Cardiac muscle cell (in vitro differentiated cells and primary cell): Measurements from ENCODE around the gene KIRREL3. TPM values are rescaled to one million over a fixed set of nuclear protein-coding genes. Genes with fewer than 3 reads are reported as not detected.

Experiments
- DNase-seq, 2 donors: peaks; one replicate each; pipeline versions ENCODE4 v3.0.0 to v3.0.0-alpha.2; 2010 to 2017; ENCODE audit warnings: low read depth in 1 of 2, low spot score in 1 of 2
- H3K27ac ChIP-seq: fragments of 200-600 bp; sonication (generic); 2 replicates; pipeline ENCODE4 v1.5.1; 2016
- H3K27me3 ChIP-seq: fragments of 200-600 bp; sonication (generic); 2 replicates; pipeline ENCODE4 v1.6.0; 2016; ENCODE audit warnings: control low read depth
- H3K36me3 ChIP-seq: fragments of 200-600 bp; sonication (generic); 2 replicates; pipeline ENCODE4 v1.5.1; 2016; ENCODE audit warnings: control low read depth
- H3K4me1 ChIP-seq: fragments of 200-600 bp; sonication (generic); 2 replicates; pipeline ENCODE4 v1.8.1; 2017; ENCODE audit warnings: low read depth, mild to moderate bottlenecking, mixed run types
- H3K4me3 ChIP-seq: fragments of 200-600 bp; sonication (generic); 2 replicates; pipeline ENCODE4 v1.5.1; 2016; ENCODE audit warnings: mild to moderate bottlenecking
- H3K9me3 ChIP-seq: fragments of 200-600 bp; sonication (generic); 2 replicates; pipeline ENCODE4 v1.5.1; 2017; ENCODE audit warnings: low read depth, mild to moderate bottlenecking, control low read depth
- polyA plus RNA-seq: library from polyadenylated mRNA; unstranded; fragments of >200 nt; fragmentation: Nextera tagmentation; extraction: Ambion mirVana; gene quantifications from 2 replicates; pipeline ENCODE4 v1.2.1, GENCODE V29; 2016
- total RNA-seq: library from RNA; depleted of rRNA; stranded (reverse); fragments of >200 nt; gene quantifications from 2 replicates; pipeline ENCODE4 v1.2.3, GENCODE V29; 2016
- TF ChIP-seq, protein P1 (sequence below): IDR thresholded peaks from 2 replicates; pipeline ENCODE4 v1.5.1; 2012; ENCODE audit warnings: low read depth, mild to moderate bottlenecking, low read length

Gene KIRREL3
- total and polyA plus RNA-seq, 2 experiments from 2014 or later, result 0.12 to 0.89 TPM

GRCh38 chr11:126892756-126893155, 107.8 kb downstream of the KIRREL3 start:
- Histone ChIP-seq H3K4me1 (no peaks in the 10 kb centered on the region), H3K36me3 (no peaks in the 10 kb centered on the region), H3K4me3 (no peak overlapping the region), H3K27me3 (no peaks in the 10 kb centered on the region), H3K9me3 (no peaks in the 10 kb centered on the region), H3K27ac (no peak overlapping the region)
- TF ChIP-seq, protein P1, sequence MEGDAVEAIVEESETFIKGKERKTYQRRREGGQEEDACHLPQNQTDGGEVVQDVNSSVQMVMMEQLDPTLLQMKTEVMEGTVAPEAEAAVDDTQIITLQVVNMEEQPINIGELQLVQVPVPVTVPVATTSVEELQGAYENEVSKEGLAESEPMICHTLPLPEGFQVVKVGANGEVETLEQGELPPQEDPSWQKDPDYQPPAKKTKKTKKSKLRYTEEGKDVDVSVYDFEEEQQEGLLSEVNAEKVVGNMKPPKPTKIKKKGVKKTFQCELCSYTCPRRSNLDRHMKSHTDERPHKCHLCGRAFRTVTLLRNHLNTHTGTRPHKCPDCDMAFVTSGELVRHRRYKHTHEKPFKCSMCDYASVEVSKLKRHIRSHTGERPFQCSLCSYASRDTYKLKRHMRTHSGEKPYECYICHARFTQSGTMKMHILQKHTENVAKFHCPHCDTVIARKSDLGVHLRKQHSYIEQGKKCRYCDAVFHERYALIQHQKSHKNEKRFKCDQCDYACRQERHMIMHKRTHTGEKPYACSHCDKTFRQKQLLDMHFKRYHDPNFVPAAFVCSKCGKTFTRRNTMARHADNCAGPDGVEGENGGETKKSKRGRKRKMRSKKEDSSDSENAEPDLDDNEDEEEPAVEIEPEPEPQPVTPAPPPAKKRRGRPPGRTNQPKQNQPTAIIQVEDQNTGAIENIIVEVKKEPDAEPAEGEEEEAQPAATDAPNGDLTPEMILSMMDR, result no peak
- peak in 1 of 2 donors; percentile 7 for DNase-seq

DNA sequence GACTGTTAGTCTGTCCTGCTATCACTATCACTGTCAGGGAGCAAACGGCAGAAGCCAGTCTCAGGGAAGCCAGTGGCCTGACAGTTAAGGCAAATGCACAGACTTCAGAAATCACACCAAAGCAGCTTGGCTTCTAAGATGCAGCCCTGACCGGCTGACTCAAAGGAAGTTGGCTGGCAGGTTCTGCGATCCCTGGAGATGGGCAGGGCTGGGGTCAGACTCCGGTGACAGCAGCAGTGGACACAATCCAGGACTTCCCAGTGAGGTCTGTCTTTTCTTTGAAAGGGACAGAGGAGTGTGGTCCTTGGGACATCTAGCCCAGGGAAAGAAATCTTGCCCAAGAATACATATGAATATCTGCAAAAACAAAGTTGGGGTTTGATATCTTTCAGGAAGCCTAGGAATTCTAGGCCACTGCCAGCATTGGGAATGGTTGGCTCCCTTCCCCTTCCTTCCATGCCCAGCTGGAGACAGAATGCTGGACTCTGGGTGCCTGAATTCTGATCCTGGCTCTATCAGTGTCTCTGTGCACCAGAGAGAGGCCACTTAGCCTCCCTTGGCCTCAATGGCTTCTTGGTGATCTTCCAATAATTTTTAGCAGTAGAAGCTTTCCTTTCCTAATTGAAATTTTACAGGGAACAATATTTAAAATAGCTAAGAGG, 108.9 kb downstream of the KIRREL3 start:
- H3K4me1 ChIP-seq, result no peaks in the 10 kb centered on the region
- DNase-seq, result peak in 1 of 2 donors; percentile 15
- no peak overlapping the region for H3K27ac ChIP-seq
- H3K27me3 ChIP-seq, result no peaks in the 10 kb centered on the region
- no peak overlapping the region for H3K4me3 ChIP-seq
- TF ChIP-seq, protein P1, result no peak
- no peaks in the 10 kb centered on the region for H3K9me3 ChIP-seq
- H3K36me3 ChIP-seq, result no peaks in the 10 kb centered on the region

- TF ChIP-seq, protein P1, result no peak
- no peaks in the 10 kb centered on the region for H3K9me3 ChIP-seq
- no peaks in the 10 kb centered on the region for H3K27me3 ChIP-seq
- no peak overlapping the region for H3K4me3 ChIP-seq
- H3K36me3 ChIP-seq, result no peaks in the 10 kb centered on the region
- H3K4me1 ChIP-seq, result peaks cover 8% of the 10 kb centered on the region
- peak in 1 of 2 donors; percentile 13 for DNase-seq
- H3K27ac ChIP-seq, result no peak overlapping the region
Measured at GRCh38 chr11:126890561-126890960, 110.0 kb downstream of the KIRREL3 start.

DNA sequence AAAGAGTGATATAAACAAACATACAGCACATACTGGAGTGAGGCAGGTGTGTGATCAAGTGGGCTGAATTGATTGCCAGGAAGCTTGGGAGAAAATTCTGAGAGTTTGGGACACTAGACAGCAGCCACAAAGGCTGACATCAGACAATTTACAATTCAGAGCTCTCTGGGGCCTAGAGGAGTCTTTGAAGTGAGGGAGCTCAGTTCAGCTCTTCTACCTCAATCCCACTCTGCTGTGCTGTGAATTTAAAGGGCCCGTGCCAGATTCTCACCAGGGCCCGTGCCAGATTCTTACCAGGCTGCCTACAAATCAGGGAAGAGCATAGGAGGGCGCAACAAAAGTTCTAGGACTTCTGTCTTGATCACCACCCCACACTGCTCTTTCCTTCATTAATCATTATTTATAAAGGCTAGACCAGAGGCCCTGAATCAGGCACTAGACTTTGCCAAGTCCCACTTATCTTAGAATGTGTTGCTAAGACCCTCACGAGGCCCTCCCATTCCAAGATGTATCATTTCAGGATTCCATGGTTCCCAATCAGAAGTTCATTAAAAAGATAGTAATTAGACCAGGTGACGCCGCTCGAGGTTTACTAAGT, 112.4 kb downstream of the KIRREL3 start:
- H3K9me3 ChIP-seq, result no peaks in the 10 kb centered on the region
- H3K36me3 ChIP-seq, result no peaks in the 10 kb centered on the region
- H3K4me3 ChIP-seq, result no peak overlapping the region
- H3K27ac ChIP-seq, result no peak overlapping the region
- peaks cover 8% of the 10 kb centered on the region for H3K4me1 ChIP-seq
- peaks cover 3% of the 10 kb centered on the region for H3K27me3 ChIP-seq
- DNase-seq, result no peak
- TF ChIP-seq, protein P1, result no peak

DNA sequence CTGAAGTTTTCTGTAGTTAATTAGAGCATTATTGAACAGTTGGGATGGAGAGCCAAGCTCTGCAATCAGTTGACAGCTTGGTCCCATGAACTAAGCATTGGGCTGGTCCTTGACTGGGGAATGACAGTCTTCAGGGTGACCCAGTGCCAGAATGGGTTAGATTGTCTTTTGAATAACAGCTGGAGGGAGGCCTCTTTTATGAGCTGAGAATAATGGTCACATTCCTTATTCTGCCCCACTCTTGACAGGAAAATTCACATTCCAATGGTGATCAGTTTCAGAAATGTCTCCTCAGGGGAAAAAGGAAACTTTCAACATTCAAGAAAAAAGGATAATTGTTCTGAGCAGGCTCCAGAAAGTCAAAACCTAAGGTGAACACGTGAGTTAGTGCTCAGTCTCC, 113.9 kb downstream of the KIRREL3 start:
- TF ChIP-seq, protein P1, result no peak
- Histone ChIP-seq H3K27ac (no peak overlapping the region), H3K4me1 (peaks cover 8% of the 10 kb centered on the region), H3K4me3 (no peak overlapping the region), H3K9me3 (no peaks in the 10 kb centered on the region), H3K36me3 (no peaks in the 10 kb centered on the region), H3K27me3 (peaks cover 3% of the 10 kb centered on the region)
- no peak for DNase-seq
